HG02798 (cell line): ENCODE measurements around the gene UBE2I.

Experiments
- ATAC-seq: cut with Tn5 transposase; IDR thresholded peaks from one replicate; pipeline ENCODE4 v1.9.1; 2021; ENCODE audit warnings: mild to moderate bottlenecking; ENCODE audit not compliant: unreplicated experiment, poor library complexity

UBE2I gene

GRCh38 chr16:1277151-1277598, 32.3 kb upstream of the UBE2I start:
- ATAC-seq = no peak

GRCh38 chr16:1277617-1278282, 31.7 kb upstream of the UBE2I start:
- ATAC-seq = no peak

- ATAC-seq = no peak
Measured at GRCh38 chr16:1278477-1278876, 31.0 kb upstream of the UBE2I start.

DNA sequence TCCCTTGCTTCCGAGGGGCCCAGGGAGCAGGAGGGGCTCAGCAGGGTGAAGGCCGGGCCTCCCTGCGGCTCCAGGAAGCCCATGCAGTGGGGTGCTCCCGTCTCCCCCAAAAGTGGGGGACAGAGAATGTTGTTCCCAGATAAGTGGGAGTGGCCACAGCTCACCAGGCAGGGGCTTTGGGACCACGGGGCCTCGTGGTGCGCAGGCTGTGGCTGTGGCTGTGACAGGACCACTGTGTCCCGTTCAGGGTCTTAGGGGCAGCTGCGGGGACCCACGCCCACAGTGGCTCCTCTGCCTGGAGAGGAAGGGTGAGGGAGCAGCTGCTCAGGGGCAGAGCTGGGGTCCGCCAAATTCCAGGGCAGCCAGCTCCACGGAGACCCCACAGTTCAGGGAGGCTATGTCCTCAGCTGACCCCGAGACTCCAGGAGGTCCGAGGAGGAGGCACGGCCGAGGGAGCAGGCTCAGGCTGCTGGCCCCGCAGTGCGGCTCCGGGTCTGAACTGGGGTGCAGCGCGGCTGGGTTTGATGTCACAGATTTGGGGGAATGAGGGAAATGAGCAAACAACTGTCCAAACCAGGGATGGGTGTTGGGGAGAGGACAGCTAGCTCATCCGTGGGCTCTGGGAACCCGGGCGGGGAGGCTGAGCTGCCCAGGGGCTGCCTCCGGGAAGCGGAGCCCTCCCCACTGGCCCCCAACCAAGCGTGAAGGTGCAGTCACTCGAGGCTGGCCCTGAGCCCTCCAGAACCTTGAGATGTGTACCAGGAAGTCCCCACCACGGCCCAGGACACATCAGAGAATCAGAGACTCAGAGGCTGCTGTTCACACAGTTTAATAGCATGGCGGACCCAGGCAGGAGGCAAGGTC, 30.1 kb upstream of the UBE2I start:
- ATAC-seq = no peak

DNA sequence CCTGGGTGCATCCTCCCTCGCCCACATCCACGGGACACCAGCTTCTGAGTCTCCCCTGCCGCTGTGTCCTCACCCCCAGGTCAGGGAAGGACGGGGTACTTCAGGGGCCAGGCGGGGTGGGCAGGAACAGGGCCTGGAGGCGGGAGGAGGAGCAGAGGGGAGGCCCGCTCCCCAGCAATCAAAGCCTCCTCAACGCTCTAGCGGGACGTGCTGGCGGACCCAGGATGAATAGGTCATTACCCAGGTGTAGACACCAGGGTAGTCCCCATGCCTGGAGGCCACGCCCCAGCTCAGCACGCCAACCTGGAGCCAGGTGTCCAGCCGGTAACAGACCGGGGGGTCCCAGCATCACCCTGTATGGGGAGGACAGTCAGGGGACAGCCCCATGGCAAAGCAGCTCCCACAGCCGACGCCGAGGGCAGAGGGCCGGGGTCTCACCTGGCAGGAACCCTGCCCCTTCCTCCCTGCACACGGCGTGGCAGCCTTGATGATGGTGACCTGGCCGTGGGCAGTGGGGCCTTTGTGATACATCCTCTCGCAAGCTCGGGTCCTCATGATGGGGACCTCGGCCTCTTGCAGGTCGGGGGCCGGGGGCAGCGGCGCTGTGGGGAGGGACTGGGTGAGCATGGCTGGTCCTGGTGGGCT, 29.4 kb upstream of the UBE2I start:
- ATAC-seq = no peak

- no peak for ATAC-seq
Measured at GRCh38 chr16:1280783-1281182, 28.7 kb upstream of the UBE2I start.

DNA sequence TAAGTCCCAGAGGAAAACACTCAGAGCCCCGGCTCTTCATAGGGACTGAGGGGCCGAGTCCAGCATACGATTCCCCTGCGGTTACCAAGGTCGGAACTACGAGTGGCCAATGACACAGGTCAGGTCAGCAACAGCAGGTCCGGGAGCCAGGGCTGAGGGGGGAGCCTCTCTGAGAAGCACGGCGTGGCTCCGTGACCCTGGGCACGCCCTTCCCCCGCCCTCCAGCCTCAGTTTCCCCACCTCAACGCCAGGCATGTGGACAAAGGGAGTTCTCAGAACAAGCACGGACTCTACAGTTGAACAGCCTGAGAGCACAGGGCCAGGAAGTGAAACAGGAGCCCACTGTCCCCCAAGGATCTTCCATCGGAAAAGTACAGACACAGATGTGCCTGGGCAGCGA, 27.9 kb upstream of the UBE2I start:
- no peak for ATAC-seq

GRCh38 chr16:1282324-1282973, 27.0 kb upstream of the UBE2I start:
- ATAC-seq = no peak

DNA sequence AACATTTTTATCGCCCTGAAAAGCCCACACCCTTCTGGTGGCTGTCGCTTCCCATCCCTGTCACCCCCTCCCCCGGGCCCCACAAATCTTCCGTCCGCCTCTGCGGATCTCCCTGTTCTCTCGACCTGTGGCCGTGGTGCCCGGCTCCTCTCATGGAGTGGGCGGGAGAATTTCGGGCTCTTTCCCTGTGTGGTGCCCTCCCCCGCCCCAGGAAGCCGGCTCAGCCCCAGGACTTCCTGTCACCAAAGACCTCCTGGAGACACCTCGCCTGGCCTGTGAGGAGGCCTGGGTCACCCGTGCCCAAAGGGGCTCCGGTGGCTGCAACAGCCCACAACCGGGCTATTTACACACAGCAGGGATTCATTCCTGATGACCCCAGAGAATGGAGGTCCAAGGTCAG, 26.1 kb upstream of the UBE2I start:
- no peak for ATAC-seq

- no peak for ATAC-seq
Measured at GRCh38 chr16:1283996-1284616, 25.3 kb upstream of the UBE2I start.

GRCh38 chr16:1285669-1286512, 23.5 kb upstream of the UBE2I start:
- ATAC-seq = no peak

GRCh38 chr16:1286513-1287094, 22.8 kb upstream of the UBE2I start:
- ATAC-seq = no peak

- no peak for ATAC-seq
Measured at GRCh38 chr16:1287982-1288670, 21.3 kb upstream of the UBE2I start.

DNA sequence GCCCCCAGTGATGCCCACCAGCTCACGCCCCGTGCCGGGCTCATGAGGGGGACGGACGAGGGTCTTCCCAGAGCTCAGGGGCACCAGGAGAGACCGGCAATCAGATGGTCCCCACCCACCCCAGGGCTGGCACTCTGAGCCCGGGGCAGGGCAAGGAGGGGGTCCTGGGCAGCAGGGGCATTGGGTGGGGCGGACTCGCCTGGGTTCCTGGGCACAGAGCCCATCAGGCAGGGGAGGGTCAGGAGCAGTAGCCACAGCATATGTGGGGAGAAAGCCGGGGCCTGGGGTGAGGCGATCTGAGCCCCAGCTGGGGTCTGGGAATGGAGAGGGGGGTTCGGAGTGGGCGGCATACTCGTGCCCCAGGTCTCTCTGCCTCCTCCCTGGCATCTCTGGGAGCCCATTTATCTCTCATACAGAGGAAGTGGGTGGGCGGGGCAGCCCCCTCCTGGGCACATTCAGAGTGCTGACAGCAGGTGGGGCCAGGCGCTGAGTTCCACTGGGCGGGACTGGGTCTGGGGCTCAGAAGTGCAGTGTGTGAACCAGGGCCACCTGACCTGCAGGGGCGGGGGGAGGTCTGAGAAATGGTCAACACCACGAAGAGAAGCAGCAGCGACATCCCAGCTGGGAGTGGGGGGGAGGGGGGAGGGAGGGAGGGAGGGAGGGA, 20.5 kb upstream of the UBE2I start:
- no peak for ATAC-seq

DNA sequence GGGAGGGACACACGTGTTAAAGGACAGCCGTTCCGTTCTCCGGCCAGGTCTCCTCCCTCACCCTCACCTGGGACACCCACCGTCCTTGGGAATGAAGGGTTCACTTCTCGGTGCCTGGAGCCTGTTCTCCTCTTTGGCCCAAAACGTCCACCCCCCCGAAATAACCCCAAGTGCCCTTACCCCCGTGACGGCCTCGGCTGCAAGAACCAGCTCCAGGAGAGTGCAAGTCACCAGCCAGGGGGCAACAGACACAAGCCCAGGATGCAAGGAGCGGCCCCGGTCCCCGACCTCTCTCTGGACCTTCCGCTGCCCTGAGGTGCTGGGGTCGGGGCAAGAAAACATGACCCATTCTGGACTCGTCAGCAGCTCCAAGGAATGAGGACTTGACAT, 20.0 kb upstream of the UBE2I start:
- no peak for ATAC-seq

- no peak for ATAC-seq
Measured at GRCh38 chr16:1290063-1290501, 19.4 kb upstream of the UBE2I start.

GRCh38 chr16:1290860-1291575, 18.4 kb upstream of the UBE2I start:
- ATAC-seq = no peak
